ENCODE data around the gene CRMP1. TPM values are rescaled to one million over a fixed set of nuclear protein-coding genes. Genes with fewer than 3 reads are reported as not detected.

CRMP1 gene
- total RNA-seq (2022; extraction: Qiagen RNA extraction): 3.9 to 5.3 TPM (median 4.9 TPM) in 5 replicates

GRCh38 chr4:5893004-5893580 lies at the start of gene CRMP1:
CRMP1 (minus strand) TSS chr4:5893086; CDS start chr4:5892969, 117 bp downstream.

Other genes with a start within 250 kb of the CRMP1 start
- gene EVC2, start 184.5 kb downstream of the CRMP1 start, total RNA-seq (2022; extraction: Qiagen RNA extraction): 1.3 to 2.3 TPM (median 2.0 TPM) in 5 replicates
- 6.6 to 12.7 TPM (median 11.4 TPM) in 5 replicates for gene EVC, start 181.9 kb downstream of the CRMP1 start, total RNA-seq (2022; extraction: Qiagen RNA extraction)
- not detected in 5 replicates for gene C4orf50, start 125.3 kb upstream of the CRMP1 start, total RNA-seq (2022; extraction: Qiagen RNA extraction)